Measurements from ENCODE around the gene SLC25A39.

DNA sequence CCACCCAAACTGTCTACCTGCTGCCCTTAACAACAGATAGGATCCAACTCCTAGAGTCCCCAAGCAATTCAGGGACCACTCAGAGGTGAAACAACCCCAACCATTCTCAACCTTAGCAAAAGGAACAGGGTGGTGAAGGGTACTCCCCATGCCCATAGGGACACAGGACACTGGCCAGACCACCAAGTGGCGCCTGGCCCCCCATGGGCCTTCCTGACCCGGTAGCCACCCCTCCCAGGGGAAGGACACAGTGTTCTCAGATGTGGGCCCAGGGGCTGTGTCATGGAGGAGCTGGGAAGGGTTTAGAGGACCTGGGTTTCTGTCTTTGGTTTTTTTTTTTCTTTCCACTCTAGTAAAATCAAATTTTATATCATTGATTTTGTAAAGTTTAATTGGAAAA, 9.7 kb upstream of the SLC25A39 start:
- TF ChIP-seq POLR2A (IDR thresholded peaks at IDR 0.05; ENCODE audit: low read length) (no peak), GATA1 (IDR thresholded peaks at IDR 0.05; ENCODE audit: low read depth, low read length) (no peak)

Data from erythroblast (primary cell).